GM12878 (cell line): ENCODE data around the gene ADAMTS16. TPM values are rescaled to one million over a fixed set of nuclear protein-coding genes. Genes with fewer than 3 reads are reported as not detected.

Experiments used
- ATAC-seq: fragments of 200-7000 bp; cut with Tn5 transposase; 3 replicates; pipeline ENCODE4 v1.9.1; 2020; ENCODE audit warnings: mild to moderate bottlenecking, moderate library complexity
- BruUV-seq: library from RNA; stranded (reverse); fragments of 400-500 nt; replicated peaks from 2 replicates; lab custom pipeline; 2021; lab: Mats Ljungman, UMichigan
- CTCF ChIA-PET: fragments of 300-600 bp; sonication (Branson Sonifier 250); formaldehyde crosslinking; extraction: SDS; loops from one replicate; lab custom pipeline; 2021; ENCODE audit warnings: inconsistent platforms; lab: Yijun Ruan, JAX
- POLR2A ChIA-PET: fragments of 350-600 bp; formaldehyde crosslinking; extraction: SDS; loops from one replicate; lab custom pipeline; 2021; ENCODE audit warnings: inconsistent platforms; lab: Charles Lee
- RAD21 ChIA-PET: fragments of 300-600 bp; sonication (Branson Sonifier 250); formaldehyde crosslinking; loops from one replicate; lab custom pipeline; 2023; ENCODE audit warnings: antibody characterized with exemption; ENCODE audit not compliant: unreplicated experiment; lab: Charles Lee
- SMC1A ChIA-PET: fragments of 300-600 bp; sonication (Branson Sonifier 250); formaldehyde crosslinking; loops from one replicate; lab custom pipeline; 2023; ENCODE audit not compliant: unreplicated experiment, uncharacterized antibody; lab: Charles Lee
- DNase-seq: peaks from one replicate; pipeline ENCODE4 v3.0.0-alpha.2; 2011; ENCODE audit warnings: low read depth, low spot score
- FAIRE-seq: peaks from 3 replicates; lab custom pipeline; 2011; peaks lifted over from hg19 to GRCh38; lab: Jason Lieb, UNC
- H2AFZ ChIP-seq: 2 replicates; pipeline ENCODE4 v1.6.0; 2011; ENCODE audit warnings: low read depth, low read length, control low read depth; ENCODE audit not compliant: control insufficient read depth
- H3K27ac ChIP-seq: 2 replicates; pipeline ENCODE4 v1.5.1; 2011; ENCODE audit warnings: control low read depth; ENCODE audit not compliant: control insufficient read depth, insufficient read depth
- H3K27me3 ChIP-seq, 2 experiments: replicated peaks in 1 of 2; 2 replicates each; pipeline versions ENCODE4 v1.6.0 to v1.6.1; 2011; ENCODE audit warnings: low read length in 1 of 2; ENCODE audit not compliant: control insufficient read depth in 2 of 2, insufficient read depth in 2 of 2
- H3K36me3 ChIP-seq, 2 experiments: 2 replicates each; pipeline ENCODE4 v1.5.1; 2011; ENCODE audit warnings: low read length in 1 of 2; ENCODE audit not compliant: control insufficient read depth in 2 of 2, insufficient read depth in 2 of 2
- H3K4me1 ChIP-seq: 2 replicates; pipeline ENCODE4 v1.6.1; 2011; ENCODE audit warnings: mild to moderate bottlenecking, low read length, moderate library complexity, mixed read lengths; ENCODE audit not compliant: control insufficient read depth, insufficient read depth
- H3K4me2 ChIP-seq: 2 replicates; pipeline ENCODE4 v1.6.0; 2011; ENCODE audit warnings: control low read depth; ENCODE audit not compliant: control insufficient read depth, insufficient read depth
- H3K4me3 ChIP-seq: fragments of 200-600 bp; sonication (generic); 2 replicates; pipeline ENCODE4 v1.5.1; 2016
- H3K79me2 ChIP-seq: 2 replicates; pipeline ENCODE4 v1.6.0; 2011; ENCODE audit warnings: low read length; ENCODE audit not compliant: control insufficient read depth, insufficient read depth
- H3K9ac ChIP-seq: 2 replicates; pipeline ENCODE4 v1.8.0; 2011; ENCODE audit warnings: low read length, control low read depth, mixed read lengths; ENCODE audit not compliant: control insufficient read depth, insufficient read depth
- H3K9me3 ChIP-seq: replicated peaks from 3 replicates; pipeline ENCODE4 v1.5.1; 2011; ENCODE audit warnings: mild to moderate bottlenecking, low read length; ENCODE audit not compliant: control insufficient read depth, insufficient read depth
- H4K20me1 ChIP-seq: 2 replicates; pipeline ENCODE4 v1.6.0; 2011; ENCODE audit not compliant: control insufficient read depth, insufficient read depth
- ATF3 ChIP-seq: IDR thresholded peaks from 2 replicates; pipeline ENCODE4 v1.6.1; 2011; ENCODE audit warnings: low read depth, mild to moderate bottlenecking, low read length, moderate library complexity, borderline replicate concordance; ENCODE audit errors: extremely low read depth
- CBX3 ChIP-seq: fragments of 200-600 bp; sonication (generic); IDR thresholded peaks from 2 replicates; pipeline ENCODE4 v1.6.1; 2016; ENCODE audit warnings: low read depth, borderline replicate concordance
- FOXK2 ChIP-seq: fragments of 450-650 bp; IDR thresholded peaks from 2 replicates; pipeline ENCODE4 v1.6.1; 2017; ENCODE audit warnings: mild to moderate bottlenecking, moderate library complexity
- MLLT1 ChIP-seq: fragments of 450-650 bp; IDR thresholded peaks from 2 replicates; pipeline ENCODE4 v1.6.1; 2016; ENCODE audit warnings: mild to moderate bottlenecking
- POLR2AphosphoS2 ChIP-seq: IDR thresholded peaks from 2 replicates; pipeline ENCODE4 v1.6.1; 2011; ENCODE audit warnings: low read depth, mild to moderate bottlenecking, low read length, improper control_type of control experiment, moderate library complexity
- SMARCA5 ChIP-seq: fragments of 450-650 bp; IDR thresholded peaks from 2 replicates; pipeline ENCODE4 v1.6.1; 2017; ENCODE audit warnings: mild to moderate bottlenecking
- ZNF24 ChIP-seq: fragments of 450-650 bp; IDR thresholded peaks from 2 replicates; pipeline ENCODE4 v1.6.1; 2017; ENCODE audit warnings: antibody characterized with exemption, mild to moderate bottlenecking
- ZNF274 ChIP-seq: IDR thresholded peaks from one replicate; pipeline ENCODE4 v1.8.0; 2011; ENCODE audit not compliant: insufficient read length, insufficient read depth
- ZNF622 ChIP-seq: fragments of 450-650 bp; IDR thresholded peaks from 2 replicates; pipeline ENCODE4 v1.6.1; 2017; ENCODE audit warnings: mild to moderate bottlenecking, inconsistent platforms
- WGBS: methylation state at CpG from one replicate; pipeline ENCODE4 v1.1.6; 2016; ENCODE audit warnings: low lambda C conversion rate; ENCODE audit not compliant: insufficient replicate concordance, insufficient coverage; ENCODE audit errors: missing lambda C conversion rate; 5-methylcytosine and 5-hydroxymethylcytosine counted together
- in situ Hi-C: fragments of 300-500 bp; cut with MboI; formaldehyde crosslinking; loops from 9 replicates; pipeline ENCODE4 v1.14.3; 2018; ENCODE audit warnings: mixed read lengths
- intact Hi-C: fragments of 100-400 bp; cut with micrococcal nuclease; formaldehyde crosslinking; loops from one replicate; pipeline ENCODE4 v1.14.2; 2022; ENCODE audit not compliant: unreplicated experiment
- polyA plus RNA-seq, 11 experiments: library from polyadenylated mRNA; depleted of rRNA in 4 of 11; unstranded in 6 of 11; stranded (reverse) in 5 of 11; fragments of >200 nt; fragmentation: Nextera tagmentation in 4 of 11; fragmentation: Illumina TruSeq in 1 of 11; extraction: Ambion mirVana in 4 of 11; extraction: Trizol in 1 of 11; gene quantifications; 1 replicate in 1 of 11; 2 replicates in 10 of 11; pipeline versions ENCODE4 v1.2.1 to v1.2.3, GENCODE V29; 2011 to 2016; ENCODE audit warnings: inconsistent platforms in 2 of 11, missing spikeins in 2 of 11, low read depth in 1 of 11
- total RNA-seq, 4 experiments: library from RNA; depleted of rRNA in 3 of 4; stranded (reverse); fragments of >200 nt in 3 of 4; fragmentation: Illumina TruSeq in 1 of 4; extraction: Trizol in 1 of 4; gene quantifications; 2 replicates each; pipeline versions ENCODE4 v1.2.1 to v1.2.3, GENCODE V29; 2013 to 2021

ADAMTS16 gene
- total and polyA plus RNA-seq, 10 of the 15 experiments (the other 5 are each of a cell fraction or from before 2014, with no cell fraction given) = 0.04 TPM; not detected in 9

- Histone ChIP-seq H3K9ac (no peak overlapping the region), H3K4me2 (no peak overlapping the region), H3K9me3 (no peaks in the 10 kb centered on the region), H2AFZ (no peak overlapping the region), H3K27ac (no peak overlapping the region), H3K27me3 (no peaks in the 10 kb centered on the region), H3K79me2 (no peaks in the 10 kb centered on the region), H3K4me1 (no peaks in the 10 kb centered on the region), H3K36me3 (no peaks in the 10 kb centered on the region), H4K20me1 (no peaks in the 10 kb centered on the region), H3K4me3 (no peak overlapping the region)
- in situ Hi-C loops = no loop called here
- RAD21 ChIA-PET = no interaction called here
- intact Hi-C loops = no loop called here
- TF ChIP-seq ATF3 (no peak), ZNF622 (no peak), ZNF274 (no peak), FOXK2 (no peak), SMARCA5 (no peak), POLR2AphosphoS2 (no peak), MLLT1 (no peak), ZNF24 (no peak), CBX3 (no peak)
- DNase-seq (no peak), FAIRE-seq (no peak), ATAC-seq (no peak)
- SMC1A ChIA-PET = interaction anchor here (0.7 kb wide), 1 partner anchor 14 kb away, joined by 3 read pairs; no protein-coding TSS in a partner anchor
- 25% methylated on average over 9 of the region's 10 CpGs for WGBS
- CTCF ChIA-PET = no interaction called here
- POLR2A ChIA-PET = no interaction called here
- BruUV-seq = no TSS peak
These were observed 208.0 kb downstream of the ADAMTS16 start for GRCh38 chr5:5348135-5348534.
